ENCODE results near the gene SNORC.

DNA sequence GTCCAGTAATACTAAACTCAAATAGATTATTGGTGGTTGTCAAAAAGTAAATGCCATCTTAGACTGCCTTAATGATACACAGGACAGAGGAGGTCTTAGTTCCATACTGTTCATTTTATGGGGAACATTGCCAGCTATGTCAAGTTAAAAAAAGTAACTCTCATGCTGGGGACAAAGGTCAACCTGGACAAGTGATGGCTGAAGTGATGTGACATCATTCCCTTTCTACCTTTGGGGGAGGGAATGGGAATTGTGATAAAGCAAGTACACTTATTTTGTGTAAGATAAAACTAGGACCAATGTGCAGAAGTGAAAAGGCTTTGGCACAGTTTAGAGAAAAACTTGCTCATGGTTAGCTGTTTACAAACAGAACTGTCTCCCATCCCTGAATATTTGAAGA is 24.0 kb upstream of the SNORC start:
- TF ChIP-seq EZH2phosphoT487 (IDR thresholded peaks at IDR 0.05; ENCODE audit: borderline replicate concordance, low read depth) (no peak), GATA2 (CRISPR knock-in tag; IDR thresholded peaks at IDR 0.05) (no peak), EP300 (IDR thresholded peaks at IDR 0.05; ENCODE audit: borderline replicate concordance in 1 of 2, low read depth in 1 of 2, low read length in 1 of 2) (no peak)
- TF ChIP-seq, protein P1, sequence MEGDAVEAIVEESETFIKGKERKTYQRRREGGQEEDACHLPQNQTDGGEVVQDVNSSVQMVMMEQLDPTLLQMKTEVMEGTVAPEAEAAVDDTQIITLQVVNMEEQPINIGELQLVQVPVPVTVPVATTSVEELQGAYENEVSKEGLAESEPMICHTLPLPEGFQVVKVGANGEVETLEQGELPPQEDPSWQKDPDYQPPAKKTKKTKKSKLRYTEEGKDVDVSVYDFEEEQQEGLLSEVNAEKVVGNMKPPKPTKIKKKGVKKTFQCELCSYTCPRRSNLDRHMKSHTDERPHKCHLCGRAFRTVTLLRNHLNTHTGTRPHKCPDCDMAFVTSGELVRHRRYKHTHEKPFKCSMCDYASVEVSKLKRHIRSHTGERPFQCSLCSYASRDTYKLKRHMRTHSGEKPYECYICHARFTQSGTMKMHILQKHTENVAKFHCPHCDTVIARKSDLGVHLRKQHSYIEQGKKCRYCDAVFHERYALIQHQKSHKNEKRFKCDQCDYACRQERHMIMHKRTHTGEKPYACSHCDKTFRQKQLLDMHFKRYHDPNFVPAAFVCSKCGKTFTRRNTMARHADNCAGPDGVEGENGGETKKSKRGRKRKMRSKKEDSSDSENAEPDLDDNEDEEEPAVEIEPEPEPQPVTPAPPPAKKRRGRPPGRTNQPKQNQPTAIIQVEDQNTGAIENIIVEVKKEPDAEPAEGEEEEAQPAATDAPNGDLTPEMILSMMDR (IDR thresholded peaks at IDR 0.05) = no peak
- TF ChIP-seq, protein P2, sequence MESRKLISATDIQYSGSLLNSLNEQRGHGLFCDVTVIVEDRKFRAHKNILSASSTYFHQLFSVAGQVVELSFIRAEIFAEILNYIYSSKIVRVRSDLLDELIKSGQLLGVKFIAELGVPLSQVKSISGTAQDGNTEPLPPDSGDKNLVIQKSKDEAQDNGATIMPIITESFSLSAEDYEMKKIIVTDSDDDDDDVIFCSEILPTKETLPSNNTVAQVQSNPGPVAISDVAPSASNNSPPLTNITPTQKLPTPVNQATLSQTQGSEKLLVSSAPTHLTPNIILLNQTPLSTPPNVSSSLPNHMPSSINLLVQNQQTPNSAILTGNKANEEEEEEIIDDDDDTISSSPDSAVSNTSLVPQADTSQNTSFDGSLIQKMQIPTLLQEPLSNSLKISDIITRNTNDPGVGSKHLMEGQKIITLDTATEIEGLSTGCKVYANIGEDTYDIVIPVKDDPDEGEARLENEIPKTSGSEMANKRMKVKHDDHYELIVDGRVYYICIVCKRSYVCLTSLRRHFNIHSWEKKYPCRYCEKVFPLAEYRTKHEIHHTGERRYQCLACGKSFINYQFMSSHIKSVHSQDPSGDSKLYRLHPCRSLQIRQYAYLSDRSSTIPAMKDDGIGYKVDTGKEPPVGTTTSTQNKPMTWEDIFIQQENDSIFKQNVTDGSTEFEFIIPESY (IDR thresholded peaks at IDR 0.05; ENCODE audit: borderline replicate concordance, low read depth) = no peak
- TF ChIP-seq, protein P3, sequence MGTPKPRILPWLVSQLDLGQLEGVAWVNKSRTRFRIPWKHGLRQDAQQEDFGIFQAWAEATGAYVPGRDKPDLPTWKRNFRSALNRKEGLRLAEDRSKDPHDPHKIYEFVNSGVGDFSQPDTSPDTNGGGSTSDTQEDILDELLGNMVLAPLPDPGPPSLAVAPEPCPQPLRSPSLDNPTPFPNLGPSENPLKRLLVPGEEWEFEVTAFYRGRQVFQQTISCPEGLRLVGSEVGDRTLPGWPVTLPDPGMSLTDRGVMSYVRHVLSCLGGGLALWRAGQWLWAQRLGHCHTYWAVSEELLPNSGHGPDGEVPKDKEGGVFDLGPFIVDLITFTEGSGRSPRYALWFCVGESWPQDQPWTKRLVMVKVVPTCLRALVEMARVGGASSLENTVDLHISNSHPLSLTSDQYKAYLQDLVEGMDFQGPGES (IDR thresholded peaks at IDR 0.05; ENCODE audit: low read depth, low read length) = no peak
